HG03432 (cell line): Measurements from ENCODE around the gene HDGFL2.

ENCODE experiments used
- ATAC-seq: cut with Tn5 transposase; IDR thresholded peaks from one replicate; pipeline ENCODE4 v1.9.1; 2021; ENCODE audit warnings: mild to moderate bottlenecking, moderate library complexity; ENCODE audit not compliant: unreplicated experiment

HDGFL2 gene

DNA sequence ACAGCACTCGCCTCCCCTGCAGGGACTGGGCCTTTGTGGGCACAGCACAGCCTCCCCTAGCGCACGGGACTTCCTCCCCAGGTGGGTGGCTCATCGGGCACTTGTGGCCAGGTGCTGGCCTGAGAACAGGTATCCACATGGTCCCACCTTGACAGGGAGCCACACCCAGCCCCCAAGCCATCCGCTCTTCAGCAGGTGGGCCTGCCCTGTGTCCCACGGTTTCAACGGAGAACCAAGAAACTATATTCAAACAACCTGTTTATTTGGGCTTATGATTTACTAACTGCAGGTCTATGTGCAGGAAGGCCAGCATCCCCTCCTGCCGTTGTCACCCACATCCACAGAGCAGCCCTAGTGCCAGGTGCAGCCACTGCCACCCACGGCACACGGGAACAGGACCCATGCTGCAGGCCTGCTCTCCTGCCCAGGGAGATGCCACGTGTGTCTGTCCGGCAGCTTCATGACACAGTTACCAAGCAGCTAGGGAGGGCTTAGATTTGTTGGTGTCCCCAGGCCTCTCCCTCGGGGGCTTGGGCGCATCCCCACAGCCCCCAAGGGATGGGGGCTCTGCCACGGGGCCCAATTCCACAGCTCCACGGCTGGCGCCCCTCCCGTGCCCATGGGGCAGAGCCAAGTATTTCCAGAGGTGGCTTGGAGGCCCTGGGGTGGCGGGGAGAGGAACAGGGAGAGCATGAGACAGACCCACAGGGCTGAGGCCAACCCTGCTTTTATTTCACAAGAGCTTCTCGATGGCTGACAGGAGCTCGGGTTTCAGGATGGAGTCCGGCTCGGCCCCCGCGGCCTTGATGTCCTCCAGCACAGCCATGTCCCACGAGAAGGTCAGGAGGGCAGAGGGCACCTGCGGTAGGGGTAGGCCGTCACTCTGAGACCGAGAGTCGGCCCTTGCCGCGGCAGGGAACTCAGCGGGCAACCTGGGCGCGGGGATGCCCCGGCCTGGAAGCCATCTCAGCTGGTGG, 27.0 kb upstream of the HDGFL2 start:
- ATAC-seq: no peak

- ATAC-seq: no peak
Measured at GRCh38 chr19:4445963-4446703, 26.0 kb upstream of the HDGFL2 start.

DNA sequence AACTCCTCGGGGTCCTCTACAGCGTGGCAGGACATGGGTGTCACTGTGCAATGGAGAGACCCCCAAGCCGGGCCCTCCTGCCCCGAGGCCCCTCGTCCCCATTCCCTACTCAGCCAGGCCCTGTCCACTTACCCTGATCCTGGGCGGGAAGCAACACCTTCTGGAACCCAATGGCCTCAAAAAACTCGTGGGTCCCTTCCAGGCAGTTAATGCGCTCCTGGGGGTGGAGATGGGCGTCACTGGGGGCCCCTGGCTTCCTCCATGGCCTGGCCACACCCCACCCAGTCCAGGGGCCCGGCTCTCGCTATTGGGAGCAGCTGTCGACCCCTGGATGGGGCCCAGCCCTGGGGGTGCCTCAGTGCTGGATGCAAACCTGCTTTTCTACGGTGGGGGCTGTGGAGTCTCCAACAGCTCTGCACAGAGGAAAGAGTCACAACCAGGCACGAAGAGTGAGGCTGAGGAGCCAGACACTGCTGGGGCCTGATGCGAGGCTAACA, 25.3 kb upstream of the HDGFL2 start:
- ATAC-seq: no peak

GRCh38 chr19:4447327-4448146, 24.6 kb upstream of the HDGFL2 start:
- no peak for ATAC-seq

GRCh38 chr19:4448147-4448985, 23.7 kb upstream of the HDGFL2 start:
- ATAC-seq: no peak

DNA sequence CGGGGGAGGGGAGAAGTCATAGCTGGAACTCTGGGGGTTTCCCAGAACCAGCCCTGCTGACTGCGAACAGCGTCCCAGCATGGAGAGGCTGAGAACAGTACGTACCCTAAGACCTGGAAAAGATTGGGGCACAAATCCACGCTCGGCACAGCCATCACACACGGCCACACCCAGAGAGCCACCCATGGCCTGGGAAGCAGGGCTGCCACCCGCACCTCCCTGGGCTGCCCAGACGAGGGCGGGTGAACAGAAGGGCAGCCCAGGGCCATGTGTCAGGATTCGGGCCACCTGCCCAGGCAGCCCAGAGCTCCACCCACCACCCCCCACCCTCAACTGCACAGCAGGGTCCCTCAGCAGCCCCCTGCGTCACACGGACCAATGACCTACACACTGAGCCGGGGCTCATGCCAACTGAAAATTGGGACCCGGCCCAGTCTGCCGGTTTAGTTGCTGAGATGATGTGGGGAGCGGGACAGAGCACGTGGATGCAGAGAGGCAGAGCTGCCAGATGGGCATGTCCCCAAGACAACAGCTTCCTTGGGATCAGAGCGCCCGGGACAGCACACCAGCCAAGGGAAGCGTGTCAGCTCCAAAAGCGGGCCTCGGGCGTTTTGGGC, 23.0 kb upstream of the HDGFL2 start:
- ATAC-seq: no peak

DNA sequence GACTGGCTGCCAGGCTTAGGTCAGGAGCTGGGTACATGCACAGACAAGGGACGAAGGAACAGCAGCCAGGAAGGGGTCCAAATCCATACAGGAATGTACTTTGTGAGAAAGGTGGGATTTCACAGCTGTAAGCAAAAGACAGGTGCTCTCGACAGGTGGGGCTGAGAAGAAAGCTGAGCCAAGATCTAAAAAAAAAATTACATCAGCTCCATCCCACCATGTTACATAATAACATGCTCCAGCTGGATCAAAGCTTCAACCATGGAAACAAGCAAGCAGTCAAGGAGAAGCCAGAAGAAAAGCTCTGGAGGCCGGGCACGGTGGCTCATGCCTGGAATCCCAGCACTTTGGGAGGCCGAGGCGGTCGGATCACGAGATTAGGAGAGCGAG, 22.5 kb upstream of the HDGFL2 start:
- no peak for ATAC-seq

GRCh38 chr19:4452230-4452990, 19.7 kb upstream of the HDGFL2 start:
- ATAC-seq: no peak

DNA sequence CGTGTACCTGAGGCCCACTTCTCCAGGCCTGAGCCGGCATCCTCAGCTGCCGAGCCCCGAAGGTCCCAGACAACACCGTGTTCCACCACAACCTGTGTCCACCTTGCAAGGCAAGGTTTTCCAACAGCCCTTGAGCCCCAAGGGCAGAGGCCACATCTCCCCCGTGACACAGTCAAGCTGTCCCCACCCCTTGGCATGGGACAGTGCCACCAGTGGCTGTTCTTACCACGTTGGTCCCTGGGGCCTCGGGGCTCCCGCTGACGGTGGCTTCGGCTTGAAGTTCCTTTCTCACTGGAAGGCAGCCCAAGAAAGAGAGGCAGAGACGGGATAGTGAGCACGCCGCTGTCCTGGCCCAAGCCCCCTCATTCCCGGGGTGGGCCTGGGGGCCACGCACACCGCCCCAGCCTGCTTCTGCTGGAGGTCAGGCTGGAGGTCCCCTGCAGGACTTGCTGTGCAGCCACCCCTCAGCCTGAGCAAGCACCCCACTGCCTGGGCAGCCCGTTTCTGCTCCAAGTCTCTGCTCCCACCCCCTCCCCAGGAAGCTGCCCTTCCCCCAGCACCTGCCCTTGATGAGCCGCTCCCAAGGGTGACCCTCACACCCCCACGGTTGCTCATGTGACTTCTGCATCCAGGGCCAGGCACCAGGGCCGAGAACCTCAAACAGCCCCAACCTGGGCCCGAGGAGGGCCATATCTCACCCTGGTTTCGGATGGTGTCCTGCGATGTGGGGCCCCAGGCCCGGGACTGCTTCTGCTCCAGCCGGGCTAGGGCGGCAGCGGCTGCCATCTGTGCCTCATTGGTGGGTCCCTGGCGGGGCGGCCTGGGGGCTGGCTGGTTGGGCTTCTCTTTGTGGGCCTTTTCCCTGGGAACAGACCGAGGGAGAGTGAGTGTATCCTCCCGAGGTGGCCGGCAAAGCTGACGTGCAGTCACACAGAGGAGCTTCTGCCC, 18.6 kb upstream of the HDGFL2 start:
- ATAC-seq: no peak

GRCh38 chr19:4454747-4455718, 17.1 kb upstream of the HDGFL2 start:
- ATAC-seq: no peak

DNA sequence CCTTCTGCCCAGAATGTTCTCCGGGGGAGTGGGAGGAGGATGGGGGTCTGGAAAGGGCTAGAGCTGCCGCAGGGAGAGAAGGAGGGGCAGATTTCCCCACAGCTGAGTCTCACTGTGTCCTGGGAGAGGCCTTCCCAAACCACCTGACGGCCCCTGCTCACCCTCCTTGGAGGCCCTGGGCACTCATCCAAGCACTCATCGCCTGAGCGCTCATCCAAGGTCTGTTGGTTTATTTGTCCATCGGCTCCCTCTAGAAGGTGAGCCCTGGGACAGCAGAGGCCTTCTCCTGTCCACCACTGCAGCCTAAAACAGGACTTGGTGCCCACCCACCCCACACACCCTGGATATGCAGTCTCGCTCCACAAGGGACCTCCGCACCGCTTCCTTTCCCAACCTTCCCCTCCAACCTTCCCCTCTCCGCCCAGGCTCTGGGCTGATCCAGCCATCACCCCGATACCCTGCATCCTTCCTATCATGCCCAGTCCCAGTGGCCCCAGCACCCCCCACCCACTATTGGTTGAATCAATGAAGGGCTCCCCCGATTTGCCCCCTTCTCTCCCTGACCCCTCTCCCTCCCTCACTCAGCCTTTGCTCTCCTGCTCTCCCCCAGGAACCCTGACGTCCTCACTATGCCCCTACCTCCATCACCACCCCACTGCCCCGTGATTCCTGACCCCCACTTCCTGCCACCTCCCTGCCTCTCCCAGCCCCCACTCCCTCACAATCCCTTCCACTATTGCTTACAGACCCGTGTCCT, 16.2 kb upstream of the HDGFL2 start:
- ATAC-seq: no peak

GRCh38 chr19:4456476-4456842, 15.6 kb upstream of the HDGFL2 start:
- no peak for ATAC-seq

DNA sequence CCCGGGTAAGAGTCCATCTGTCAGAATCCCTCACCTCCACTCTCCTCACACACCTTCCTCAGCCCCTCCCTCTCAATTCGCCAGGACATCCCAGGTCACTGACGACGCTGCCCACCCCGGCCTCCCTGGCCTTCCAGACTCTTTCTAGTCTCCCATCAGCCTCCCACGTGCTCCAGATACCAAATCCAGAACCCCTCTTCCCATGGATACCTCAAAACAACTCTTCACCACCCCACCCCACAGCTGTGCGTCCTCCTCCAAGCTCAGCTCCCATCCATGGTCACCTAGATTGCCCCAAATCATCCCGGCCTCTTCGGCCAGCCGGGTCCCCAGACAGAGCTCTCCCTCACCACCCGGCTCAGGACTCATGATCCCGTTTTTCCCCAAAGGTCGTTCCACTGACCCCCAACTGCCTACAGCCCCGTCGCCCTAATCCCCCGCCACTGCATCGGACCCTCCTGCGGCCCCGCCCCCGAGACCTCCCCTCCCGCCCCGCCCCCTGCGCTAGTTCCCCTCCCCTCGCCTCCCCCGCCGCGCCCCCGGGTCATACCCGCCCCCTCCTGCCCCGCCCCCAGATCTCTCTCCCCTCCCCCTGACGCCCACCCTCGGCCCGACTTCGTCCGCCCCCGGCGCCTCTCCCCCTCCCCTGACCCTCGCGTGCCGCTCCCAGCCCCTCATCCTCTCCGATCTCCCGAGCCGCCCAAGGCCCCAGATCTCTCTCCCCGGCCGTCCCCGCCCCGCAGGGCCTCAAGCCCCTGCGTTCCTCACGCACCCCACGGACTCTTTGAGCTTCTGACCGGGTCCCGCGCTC, 15.0 kb upstream of the HDGFL2 start:
- no peak for ATAC-seq

DNA sequence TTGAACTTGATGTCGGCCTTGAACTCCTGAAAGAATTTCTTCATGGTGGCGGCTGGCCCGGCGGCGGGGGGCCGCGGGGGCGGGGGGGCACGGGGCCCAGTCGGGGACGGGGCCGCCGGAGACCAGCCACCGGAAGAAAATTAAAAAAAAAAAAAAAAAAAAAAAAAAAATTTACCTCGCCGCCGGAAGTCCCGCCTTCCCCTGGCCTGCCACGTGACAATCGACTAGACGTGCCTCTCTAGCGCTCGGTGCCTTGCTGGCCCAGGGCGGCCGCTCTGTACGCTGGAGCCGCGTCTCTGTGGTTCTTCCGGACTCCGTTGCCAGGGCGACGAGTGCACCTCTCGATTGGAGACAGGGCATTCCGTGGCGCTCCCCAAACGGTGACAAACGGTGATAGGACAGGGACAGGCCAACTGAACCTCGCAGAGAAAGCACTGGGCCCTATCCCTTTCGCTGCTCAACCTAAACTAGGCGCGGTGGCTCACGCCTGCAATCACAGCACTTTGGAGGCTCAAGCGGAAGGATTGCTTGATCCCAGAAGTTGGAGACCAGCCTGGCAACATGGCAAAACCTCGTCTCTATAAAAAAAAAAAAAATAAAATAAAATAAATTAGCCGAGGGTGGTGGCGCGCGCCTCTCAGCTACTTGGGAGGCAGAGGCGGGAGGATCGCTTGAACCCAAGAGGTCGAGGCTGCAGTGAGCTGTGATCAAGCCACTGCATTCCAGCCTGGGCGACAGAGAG, 14.3 kb upstream of the HDGFL2 start, which contains the start of gene UBXN6:
TSS of gene UBXN6 (minus strand) at position 141 of the 742 bp plus-strand sequence. CDS start at position 44, 97 bp downstream.
- ATAC-seq: peak; percentile 89
